Measurements from ENCODE around the gene GID8.

DNA sequence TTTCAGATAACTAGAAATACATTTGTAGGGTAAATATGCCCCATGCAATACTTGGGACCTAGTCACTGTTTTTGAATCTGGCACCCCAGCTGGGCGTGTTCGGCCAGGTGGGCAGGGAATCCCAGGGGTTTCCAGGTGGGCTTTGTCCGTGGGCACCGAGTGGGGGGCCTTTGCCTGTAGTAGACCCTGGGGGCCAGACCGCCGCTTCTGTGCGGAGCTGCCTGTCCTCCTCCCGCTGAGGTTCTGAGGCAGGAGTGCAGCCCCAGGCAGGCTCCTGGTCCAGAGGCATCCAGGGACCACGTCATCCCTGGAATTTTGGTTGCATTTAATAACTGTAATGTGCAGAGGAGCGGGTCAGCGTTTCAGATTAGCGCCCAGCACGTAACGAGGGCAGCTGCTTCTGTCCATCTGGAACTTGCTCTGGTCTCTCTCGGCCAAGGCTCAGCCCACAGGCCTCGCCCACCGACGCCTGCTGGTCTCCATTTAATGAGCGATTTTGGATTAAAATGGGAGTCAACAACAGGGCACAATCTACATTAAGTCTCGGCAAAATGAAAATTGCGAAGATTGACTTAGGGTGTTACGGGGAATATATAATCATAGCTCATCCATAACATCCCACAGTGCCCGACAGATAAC, 56.0 kb downstream of the GID8 start:
- TF ChIP-seq CTCF (IDR thresholded peaks at IDR 0.05), result no peak
- no peak for TF ChIP-seq POLR2AphosphoS5 (IDR thresholded peaks at IDR 0.05)
- no peak for TF ChIP-seq POLR2A (IDR thresholded peaks at IDR 0.05; ENCODE audit: low read depth)
- no peak for TF ChIP-seq EP300 (IDR thresholded peaks at IDR 0.05)

Data from esophagus muscularis mucosa (tissue), 4 donors.